B cell (primary cell): Measurements from ENCODE around the gene ATP6V1B1. TPM values are rescaled to one million over a fixed set of nuclear protein-coding genes. Genes with fewer than 3 reads are reported as not detected.

Experiments
- ATAC-seq: fragments of 200-7000 bp; cut with Tn5 transposase; one replicate; pipeline ENCODE4 v1.10.0; 2021; ENCODE audit warnings: low read depth, mild to moderate bottlenecking, moderate number of reproducible peaks, moderate library complexity
- CTCF ChIA-PET: fragments of 350-600 bp; sonication (Branson Sonifier 250); formaldehyde crosslinking; loops from one replicate; lab custom pipeline; 2021; ENCODE audit warnings: antibody characterized with exemption, inconsistent platforms; lab: Charles Lee
- POLR2A ChIA-PET: fragments of 350-600 bp; sonication (Branson Sonifier 250); formaldehyde crosslinking; loops from one replicate; lab custom pipeline; 2021; ENCODE audit warnings: antibody characterized with exemption; lab: Charles Lee
- DNase-seq: peaks from one replicate; pipeline ENCODE4 v3.0.0; 2013
- H2AFZ ChIP-seq: 2 replicates; pipeline ENCODE4 v1.6.1; 2012; ENCODE audit warnings: mild to moderate bottlenecking, low read depth, low read length; ENCODE audit not compliant: insufficient read depth, poor library complexity, severe bottlenecking
- H3K27ac ChIP-seq, 2 donors: 1 replicate in 1 of 2; 2 replicates in 1 of 2; pipeline ENCODE4 v1.5.1; 2012 to 2013; ENCODE audit warnings: low read length in 2 of 2, mild to moderate bottlenecking in 2 of 2, moderate library complexity in 1 of 2
- H3K27me3 ChIP-seq, 4 experiments: fragments of 200-600 bp in 1 of 4; sonication (generic) in 1 of 4; replicated peaks in 1 of 4; 1 replicate in 2 of 4; 2 replicates in 2 of 4; pipeline versions ENCODE4 v1.6.1 to v1.7.0; 2013 to 2016; ENCODE audit warnings: low read length in 3 of 4, mild to moderate bottlenecking in 2 of 4, mixed read lengths in 1 of 4, moderate library complexity in 1 of 4; ENCODE audit not compliant: insufficient read depth in 4 of 4, control insufficient read depth in 3 of 4; ENCODE audit errors: control extremely low read depth in 1 of 4
- H3K36me3 ChIP-seq, 2 experiments: replicated peaks in 1 of 2; 1 replicate in 1 of 2; 2 replicates in 1 of 2; pipeline versions ENCODE4 v1.6.1 to v1.7.1; 2013; ENCODE audit warnings: low read length in 1 of 2; ENCODE audit not compliant: insufficient read depth in 2 of 2, control insufficient read depth in 1 of 2; ENCODE audit errors: control extremely low read depth in 1 of 2, extremely low read depth in 1 of 2
- H3K4me1 ChIP-seq, 2 donors: fragments of 200-600 bp in 1 of 2; sonication (generic) in 1 of 2; 1 replicate in 1 of 2; 2 replicates in 1 of 2; pipeline versions ENCODE4 v1.5.1 to v1.6.1; 2013 to 2017; ENCODE audit warnings: low read length in 2 of 2; ENCODE audit not compliant: control insufficient read depth in 2 of 2, insufficient read depth in 2 of 2
- H3K4me2 ChIP-seq: replicated peaks from 2 replicates; pipeline ENCODE3; 2012; ENCODE audit warnings: mild to moderate bottlenecking, low read depth, low read length; ENCODE audit not compliant: poor library complexity, severe bottlenecking
- H3K4me3 ChIP-seq, 5 experiments: fragments of 200-600 bp in 1 of 5; sonication (generic) in 1 of 5; 1 replicate in 3 of 5; 2 replicates in 2 of 5; pipeline versions ENCODE4 v1.5.1 to v1.7.0; 2011 to 2016; ENCODE audit warnings: low read length in 4 of 5, mild to moderate bottlenecking in 4 of 5, low read depth in 2 of 5, control low read depth in 1 of 5, moderate library complexity in 1 of 5; ENCODE audit not compliant: insufficient read depth in 1 of 5; ENCODE audit errors: control extremely low read depth in 1 of 5, extremely low read depth in 1 of 5
- H3K79me2 ChIP-seq: fragments of 200-600 bp; sonication (generic); one replicate; pipeline ENCODE4 v1.6.0; 2016; ENCODE audit warnings: low read length; ENCODE audit not compliant: control insufficient read depth, insufficient read depth
- H3K9ac ChIP-seq: fragments of 200-600 bp; sonication (generic); 2 replicates; pipeline ENCODE4 v1.6.1; 2017; ENCODE audit warnings: mild to moderate bottlenecking, low read length, moderate library complexity
- H3K9me3 ChIP-seq, 3 donors: one replicate each; pipeline versions ENCODE4 v1.6.1 to v1.7.1; 2013; ENCODE audit warnings: low read length in 2 of 3; ENCODE audit not compliant: control insufficient read depth in 2 of 3, insufficient read depth in 1 of 3; ENCODE audit errors: control extremely low read depth in 1 of 3
- H4K20me1 ChIP-seq: 2 replicates; pipeline ENCODE4 v1.6.0; 2012; ENCODE audit warnings: mild to moderate bottlenecking, low read length; ENCODE audit not compliant: insufficient read depth, control insufficient read depth, poor library complexity, severe bottlenecking
- H3K27ac Mint-ChIP-seq: one replicate; pipeline ENCODE4 v1.8.0; 2021; ENCODE audit warnings: mixed read lengths
- H3K27me3 Mint-ChIP-seq: one replicate; pipeline ENCODE4 v1.8.0; 2021; ENCODE audit warnings: mixed read lengths
- H3K4me1 Mint-ChIP-seq: one replicate; pipeline ENCODE4 v1.8.0; 2021; ENCODE audit warnings: mixed read lengths
- H3K4me3 Mint-ChIP-seq: one replicate; pipeline ENCODE4 v1.8.0; 2021; ENCODE audit warnings: mixed read lengths
- H3K9me3 Mint-ChIP-seq: one replicate; pipeline ENCODE4 v1.8.0; 2022; ENCODE audit warnings: mixed read lengths; ENCODE audit not compliant: insufficient read depth
- EZH2 ChIP-seq: IDR thresholded peaks from 2 replicates; pipeline ENCODE4 v1.6.1; 2012; ENCODE audit warnings: borderline replicate concordance, low read depth, mild to moderate bottlenecking, moderate library complexity, low read length; ENCODE audit not compliant: insufficient read depth, poor library complexity, severe bottlenecking
- WGBS: methylation state at CpG from one replicate; pipeline ENCODE4 v1.1.5; 2013; ENCODE audit warnings: missing lambda C conversion rate; ENCODE audit not compliant: insufficient coverage; 5-methylcytosine and 5-hydroxymethylcytosine counted together
- intact Hi-C: fragments of 100-400 bp; cut with micrococcal nuclease; formaldehyde crosslinking; loops from one replicate; pipeline ENCODE4 v1.10.0; 2022
- polyA plus RNA-seq: library from polyadenylated mRNA; depleted of rRNA; stranded (reverse); fragments of >200 nt; gene quantifications from 2 replicates; pipeline ENCODE4 v1.2.3, GENCODE V29; 2012
- total RNA-seq, 2 donors: library from RNA; stranded (reverse); fragments of 120-200 nt in 1 of 2; gene quantifications; 1 replicate in 1 of 2; 2 replicates in 1 of 2; pipeline versions ENCODE4 v1.2.3 to v1.2.4, GENCODE V29; 2013 to 2022
- TF ChIP-seq, protein P1 (sequence below): fragments of 200-600 bp; IDR thresholded peaks from one replicate; pipeline ENCODE4 v1.8.0; 2022; ENCODE audit warnings: antibody characterized with exemption, mild to moderate bottlenecking

The ATP6V1B1 gene
- total and polyA plus RNA-seq, 2 donors (not counting 1 experiment from before 2014, with no cell fraction given), result not detected

DNA sequence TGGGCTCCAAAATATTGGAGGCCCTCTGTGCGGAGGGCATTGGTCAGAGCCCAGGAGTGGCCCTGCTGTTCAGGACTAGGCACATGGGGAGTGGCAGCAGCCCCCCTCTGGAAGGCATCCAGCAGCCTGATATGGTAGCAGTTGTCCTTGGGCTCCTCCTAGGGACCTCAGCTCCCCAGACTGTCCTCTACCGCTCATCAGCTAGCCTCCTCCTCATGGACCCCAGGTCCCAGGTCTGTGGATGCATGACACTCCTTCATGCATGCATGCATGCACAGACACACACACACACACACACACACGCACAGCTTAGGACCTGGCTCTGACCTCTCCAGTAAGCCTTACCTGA, 15.4 kb upstream of the ATP6V1B1 start:
- H3K36me3 ChIP-seq, result no peaks in the 10 kb centered on the region
- no peak overlapping the region for H3K4me3 ChIP-seq
- intact Hi-C loops, result loop anchor here (2.0 kb wide), 1 partner anchor 50 kb away; no protein-coding TSS in a partner anchor
- H3K4me1 Mint-ChIP-seq, result no peaks in the 10 kb centered on the region
- peak overlapping the region; percentile 27 for H3K27ac Mint-ChIP-seq
- peaks cover 53% of the 10 kb centered on the region for H3K27me3 Mint-ChIP-seq
- peaks cover 0 to 7% (median 0%) of the 10 kb centered on the region in 3 donors for H3K9me3 ChIP-seq
- no peaks in the 10 kb centered on the region for H3K9me3 Mint-ChIP-seq
- H3K27me3 ChIP-seq, result peaks cover 0 to 24% (median 2%) of the 10 kb centered on the region in 4 experiments
- no peak for TF ChIP-seq EZH2
- TF ChIP-seq, protein P1, sequence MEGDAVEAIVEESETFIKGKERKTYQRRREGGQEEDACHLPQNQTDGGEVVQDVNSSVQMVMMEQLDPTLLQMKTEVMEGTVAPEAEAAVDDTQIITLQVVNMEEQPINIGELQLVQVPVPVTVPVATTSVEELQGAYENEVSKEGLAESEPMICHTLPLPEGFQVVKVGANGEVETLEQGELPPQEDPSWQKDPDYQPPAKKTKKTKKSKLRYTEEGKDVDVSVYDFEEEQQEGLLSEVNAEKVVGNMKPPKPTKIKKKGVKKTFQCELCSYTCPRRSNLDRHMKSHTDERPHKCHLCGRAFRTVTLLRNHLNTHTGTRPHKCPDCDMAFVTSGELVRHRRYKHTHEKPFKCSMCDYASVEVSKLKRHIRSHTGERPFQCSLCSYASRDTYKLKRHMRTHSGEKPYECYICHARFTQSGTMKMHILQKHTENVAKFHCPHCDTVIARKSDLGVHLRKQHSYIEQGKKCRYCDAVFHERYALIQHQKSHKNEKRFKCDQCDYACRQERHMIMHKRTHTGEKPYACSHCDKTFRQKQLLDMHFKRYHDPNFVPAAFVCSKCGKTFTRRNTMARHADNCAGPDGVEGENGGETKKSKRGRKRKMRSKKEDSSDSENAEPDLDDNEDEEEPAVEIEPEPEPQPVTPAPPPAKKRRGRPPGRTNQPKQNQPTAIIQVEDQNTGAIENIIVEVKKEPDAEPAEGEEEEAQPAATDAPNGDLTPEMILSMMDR, result no peak
- no peak overlapping the region for H3K4me2 ChIP-seq
- ChIA-PET CTCF (interaction anchor here (1.0 to 2.0 kb wide), 4 partner anchors 49 to 616 kb away, joined by 3 to 6 read pairs (median 3); no protein-coding TSS in a partner anchor), POLR2A (no interaction called here)
- ATAC-seq, result no peak
- H2AFZ ChIP-seq, result no peak overlapping the region
- no peak overlapping the region for H3K27ac ChIP-seq
- WGBS, result 94% methylated on average over 3 of the region's 3 CpGs
- no peaks in the 10 kb centered on the region for H3K79me2 ChIP-seq
- no peaks in the 10 kb centered on the region for H3K4me1 ChIP-seq
- H4K20me1 ChIP-seq, result no peaks in the 10 kb centered on the region
- DNase-seq, result no peak
- no peak overlapping the region for H3K9ac ChIP-seq
- H3K4me3 Mint-ChIP-seq, result no peak overlapping the region

GRCh38 chr2:70921031-70921430, 14.7 kb upstream of the ATP6V1B1 start:
- Histone ChIP-seq H3K4me3 (no peak overlapping the region), H3K79me2 (no peaks in the 10 kb centered on the region), H4K20me1 (no peaks in the 10 kb centered on the region), H2AFZ (no peak overlapping the region), H3K4me1 (no peaks in the 10 kb centered on the region), H3K9ac (no peak overlapping the region), H3K4me2 (no peak overlapping the region), H3K36me3 (no peaks in the 10 kb centered on the region), H3K27ac (no peak overlapping the region), H3K27me3 (peaks cover 0 to 28% (median 2%) of the 10 kb centered on the region in 4 experiments), H3K9me3 (peaks cover 0 to 7% (median 0%) of the 10 kb centered on the region in 3 donors)
- TF ChIP-seq EZH2, result no peak
- TF ChIP-seq, protein P1, result no peak
- no peak for DNase-seq
- ChIA-PET POLR2A (no interaction called here), CTCF (interaction anchor here (1.5 to 2.0 kb wide), 3 partner anchors 13 to 133 kb away, joined by 3 to 6 read pairs (median 4); no protein-coding TSS in a partner anchor)
- Mint-ChIP-seq H3K9me3 (no peaks in the 10 kb centered on the region), H3K27ac (no peak overlapping the region), H3K4me1 (no peaks in the 10 kb centered on the region), H3K4me3 (no peak overlapping the region), H3K27me3 (peaks cover 54% of the 10 kb centered on the region)
- intact Hi-C loops, result loop anchor here (2.0 kb wide), 1 partner anchor 50 kb away; no protein-coding TSS in a partner anchor
- no peak for ATAC-seq
- WGBS, result 99% methylated on average over 12 of the region's 12 CpGs
